Measurements from ENCODE around the gene CABS1. TPM values are rescaled to one million over a fixed set of nuclear protein-coding genes. Genes with fewer than 3 reads are reported as not detected.

CABS1 gene
- total and polyA plus RNA-seq, 4 donors, result 0.11 TPM; not detected in 3

DNA sequence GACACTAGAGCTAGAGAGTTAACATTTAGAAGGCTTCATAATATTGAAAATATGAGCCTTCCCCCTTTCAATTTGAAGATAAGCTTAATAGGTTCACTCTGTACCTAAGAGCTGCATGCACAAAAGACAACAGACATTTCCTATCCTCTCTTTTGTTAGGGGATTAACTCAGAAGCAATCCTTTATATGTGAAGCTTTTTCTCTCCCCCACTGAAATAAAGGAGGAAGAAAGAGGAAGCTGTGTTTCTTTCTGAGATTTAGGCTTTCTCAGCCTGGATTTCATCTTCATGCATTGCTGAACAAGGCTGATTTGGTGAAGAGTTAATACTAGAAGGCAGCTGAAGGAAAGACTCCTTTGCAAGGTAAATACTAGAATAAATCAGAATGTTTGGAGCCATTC is 21.0 kb upstream of the CABS1 start:
- Histone ChIP-seq H3K4me3 (ENCODE audit: low read depth, low read length) (no peak overlapping the region), H3K27ac (ENCODE audit: low read depth, low read length) (no peak overlapping the region), H3K9me3 (ENCODE audit: control insufficient read depth, insufficient read depth, low read length) (no peaks in the 10 kb centered on the region), H3K27me3 (ENCODE audit: control insufficient read depth, insufficient read depth, low read length) (no peaks in the 10 kb centered on the region), H3K4me1 (ENCODE audit: control insufficient read depth, insufficient read depth, low read length) (no peaks in the 10 kb centered on the region), H3K36me3 (ENCODE audit: control insufficient read depth, insufficient read depth, low read length) (no peaks in the 10 kb centered on the region)
- no peak for DNase-seq (ENCODE audit: low read depth in 4 of 6, low spot score in 6 of 6)

DNA sequence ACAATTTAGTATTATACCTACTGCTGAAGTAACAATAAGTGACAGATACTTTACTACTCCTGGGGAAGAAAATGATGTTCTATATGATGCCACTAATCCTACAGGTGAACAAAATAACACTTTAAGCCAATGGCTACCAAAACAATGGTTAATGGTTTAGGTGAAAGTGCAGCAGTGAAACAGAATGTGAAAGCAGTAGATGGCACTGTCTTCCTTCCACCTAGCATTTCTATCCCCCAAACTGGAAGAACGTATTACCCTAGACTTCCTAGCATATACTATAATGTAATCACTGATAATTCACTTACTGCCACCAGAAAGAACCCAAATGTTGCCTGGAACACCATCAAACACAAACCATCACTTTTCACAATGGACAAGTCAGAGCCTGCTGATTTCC is 18.9 kb upstream of the CABS1 start:
- WGBS (ENCODE audit: insufficient coverage), result 71% methylated on average over 1 of the region's 1 CpG

DNA sequence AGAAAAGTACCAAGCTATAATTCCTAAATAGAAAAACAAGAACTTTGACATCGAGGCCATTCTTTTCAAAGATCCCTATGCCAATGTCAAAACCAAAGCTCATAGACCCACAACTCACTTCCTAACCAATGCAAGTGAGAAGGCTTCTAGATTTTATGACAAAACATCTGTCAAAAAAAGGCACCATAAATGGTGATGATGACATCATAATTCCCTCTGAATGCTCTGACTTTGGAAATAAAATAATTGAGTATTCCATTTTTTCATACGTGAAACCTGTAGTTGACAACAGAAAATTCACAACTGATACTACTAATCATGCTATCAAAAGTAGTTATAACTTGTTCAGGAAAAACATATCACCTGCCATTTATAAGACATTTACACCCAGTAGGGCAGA is 8.7 kb upstream of the CABS1 start:
- DNase-seq (ENCODE audit: low read depth in 4 of 6, low spot score in 6 of 6), result no peak
- Histone ChIP-seq H3K27ac (ENCODE audit: low read depth, low read length) (no peak overlapping the region), H3K36me3 (ENCODE audit: control insufficient read depth, insufficient read depth, low read length) (no peaks in the 10 kb centered on the region), H3K27me3 (ENCODE audit: control insufficient read depth, insufficient read depth, low read length) (no peaks in the 10 kb centered on the region), H3K4me3 (ENCODE audit: low read depth, low read length) (no peak overlapping the region), H3K4me1 (ENCODE audit: control insufficient read depth, insufficient read depth, low read length) (no peaks in the 10 kb centered on the region), H3K9me3 (ENCODE audit: control insufficient read depth, insufficient read depth, low read length) (no peaks in the 10 kb centered on the region)
- WGBS (ENCODE audit: insufficient coverage), result 83% methylated on average over 1 of the region's 2 CpGs

More for the DNA sequence above, 18.9 kb upstream of the CABS1 start:
- no peak overlapping the region for H3K4me3 ChIP-seq (ENCODE audit: low read depth, low read length)
- H3K27ac ChIP-seq (ENCODE audit: low read depth, low read length), result no peak overlapping the region
- DNase-seq (ENCODE audit: low read depth in 4 of 6, low spot score in 6 of 6), result no peak
- H3K27me3 ChIP-seq (ENCODE audit: control insufficient read depth, insufficient read depth, low read length), result no peaks in the 10 kb centered on the region
- no peaks in the 10 kb centered on the region for H3K9me3 ChIP-seq (ENCODE audit: control insufficient read depth, insufficient read depth, low read length)
- H3K4me1 ChIP-seq (ENCODE audit: control insufficient read depth, insufficient read depth, low read length), result no peaks in the 10 kb centered on the region
- no peaks in the 10 kb centered on the region for H3K36me3 ChIP-seq (ENCODE audit: control insufficient read depth, insufficient read depth, low read length)

- no peaks in the 10 kb centered on the region for H3K36me3 ChIP-seq (ENCODE audit: control insufficient read depth, insufficient read depth, low read length)
- H3K27ac ChIP-seq (ENCODE audit: low read depth, low read length), result no peak overlapping the region
- no peaks in the 10 kb centered on the region for H3K27me3 ChIP-seq (ENCODE audit: control insufficient read depth, insufficient read depth, low read length)
- no CpG with 5 or more reads among the region's 5 CpGs for WGBS (ENCODE audit: insufficient coverage)
- no peak for DNase-seq (ENCODE audit: low read depth in 4 of 6, low spot score in 6 of 6)
- no peaks in the 10 kb centered on the region for H3K4me1 ChIP-seq (ENCODE audit: control insufficient read depth, insufficient read depth, low read length)
- no peak overlapping the region for H3K4me3 ChIP-seq (ENCODE audit: low read depth, low read length)
- no peaks in the 10 kb centered on the region for H3K9me3 ChIP-seq (ENCODE audit: control insufficient read depth, insufficient read depth, low read length)
Observed at GRCh38 chr4:70336043-70336442, 1.3 kb downstream of the CABS1 start.

DNA sequence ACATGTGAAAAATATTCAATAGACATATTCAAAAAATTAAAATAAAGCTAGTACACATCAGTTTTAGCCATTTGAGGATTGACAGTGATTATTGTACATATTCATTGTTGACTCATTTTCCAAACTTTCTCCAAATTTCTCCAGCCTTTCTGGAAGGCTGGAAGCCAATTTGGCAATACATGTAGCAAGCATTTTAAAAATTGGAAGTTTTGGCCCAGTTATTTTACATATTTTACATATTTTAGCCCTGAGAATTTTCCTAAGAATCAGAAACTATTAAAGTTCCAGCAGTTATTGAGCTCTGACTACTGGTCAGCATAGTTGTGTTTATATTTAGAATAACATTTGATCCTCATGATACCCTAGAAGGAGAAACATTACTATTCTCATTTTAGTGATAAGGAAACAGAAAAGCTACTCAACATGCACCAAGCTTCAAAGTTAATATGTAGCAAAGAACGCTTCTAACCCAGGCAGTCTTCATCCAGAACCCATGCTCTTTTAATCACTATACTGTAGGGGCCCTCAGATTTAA is 3.2 kb downstream of the CABS1 start:
- Histone ChIP-seq H3K27ac (ENCODE audit: low read depth, low read length) (no peak overlapping the region), H3K4me3 (ENCODE audit: low read depth, low read length) (no peak overlapping the region), H3K4me1 (ENCODE audit: control insufficient read depth, insufficient read depth, low read length) (no peaks in the 10 kb centered on the region), H3K36me3 (ENCODE audit: control insufficient read depth, insufficient read depth, low read length) (no peaks in the 10 kb centered on the region), H3K9me3 (ENCODE audit: control insufficient read depth, insufficient read depth, low read length) (no peaks in the 10 kb centered on the region), H3K27me3 (ENCODE audit: control insufficient read depth, insufficient read depth, low read length) (no peaks in the 10 kb centered on the region)
- no peak for DNase-seq (ENCODE audit: low read depth in 4 of 6, low spot score in 6 of 6)
- no CpG with 5 or more reads among the region's 1 CpG for WGBS (ENCODE audit: insufficient coverage)

GRCh38 chr4:70356185-70356584 is 21.4 kb downstream of the CABS1 start:
- Histone ChIP-seq H3K4me1 (ENCODE audit: control insufficient read depth, insufficient read depth, low read length) (no peaks in the 10 kb centered on the region), H3K9me3 (ENCODE audit: control insufficient read depth, insufficient read depth, low read length) (no peaks in the 10 kb centered on the region), H3K4me3 (ENCODE audit: low read depth, low read length) (no peak overlapping the region), H3K36me3 (ENCODE audit: control insufficient read depth, insufficient read depth, low read length) (no peaks in the 10 kb centered on the region), H3K27ac (ENCODE audit: low read depth, low read length) (no peak overlapping the region), H3K27me3 (ENCODE audit: control insufficient read depth, insufficient read depth, low read length) (no peaks in the 10 kb centered on the region)
- WGBS (ENCODE audit: insufficient coverage), result no CpG with 5 or more reads among the region's 1 CpG
- DNase-seq (ENCODE audit: low read depth in 4 of 6, low spot score in 6 of 6), result no peak

- Histone ChIP-seq H3K9me3 (ENCODE audit: control insufficient read depth, insufficient read depth, low read length) (no peaks in the 10 kb centered on the region), H3K27me3 (ENCODE audit: control insufficient read depth, insufficient read depth, low read length) (no peaks in the 10 kb centered on the region), H3K36me3 (ENCODE audit: control insufficient read depth, insufficient read depth, low read length) (no peaks in the 10 kb centered on the region), H3K4me3 (ENCODE audit: low read depth, low read length) (no peak overlapping the region), H3K27ac (ENCODE audit: low read depth, low read length) (no peak overlapping the region), H3K4me1 (ENCODE audit: control insufficient read depth, insufficient read depth, low read length) (no peaks in the 10 kb centered on the region)
- DNase-seq (ENCODE audit: low read depth in 4 of 6, low spot score in 6 of 6), result no peak
- WGBS (ENCODE audit: insufficient coverage), result no CpG with 5 or more reads among the region's 3 CpGs
Observed at GRCh38 chr4:70359115-70359661, 24.4 kb downstream of the CABS1 start.

DNA sequence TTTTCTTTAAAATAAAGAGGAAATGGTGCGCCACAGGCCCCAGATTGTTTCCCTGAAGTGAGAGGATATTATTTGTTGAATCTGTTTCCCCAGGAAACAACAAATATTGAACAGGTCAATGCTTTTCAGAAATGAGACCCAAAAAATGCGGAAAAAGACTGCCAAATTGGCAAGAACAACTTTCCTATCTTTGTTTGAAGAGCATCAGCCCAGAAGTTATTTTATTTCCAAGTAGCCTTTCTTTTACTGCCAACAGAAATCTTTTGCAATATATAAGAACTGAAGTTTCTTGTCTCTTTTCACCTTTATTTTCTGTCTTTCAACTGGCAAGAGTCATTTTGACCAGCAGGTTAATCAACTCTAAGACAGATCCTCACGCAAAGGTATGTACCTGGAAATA is 25.7 kb downstream of the CABS1 start, which contains the start of gene SMR3A:
SMR3A (plus strand) TSS at position 301 of the 400 bp plus-strand sequence. CDS start 1,356 bp downstream, outside the sequence.
- Histone ChIP-seq H3K27ac (ENCODE audit: low read depth, low read length) (no peak within 1 kb of the TSS), H3K27me3 (ENCODE audit: control insufficient read depth, insufficient read depth, low read length) (no peaks in the 10 kb centered on the region), H3K4me3 (ENCODE audit: low read depth, low read length) (no peak within 1 kb of the TSS), H3K4me1 (ENCODE audit: control insufficient read depth, insufficient read depth, low read length) (no peaks in the 10 kb centered on the region), H3K9me3 (ENCODE audit: control insufficient read depth, insufficient read depth, low read length) (no peaks in the 10 kb centered on the region), H3K36me3 (ENCODE audit: control insufficient read depth, insufficient read depth, low read length) (no peaks in the 10 kb centered on the region)
- WGBS (ENCODE audit: insufficient coverage), result no CpG with 5 or more reads among the region's 3 CpGs
- no peak for DNase-seq (ENCODE audit: low read depth in 4 of 6, low spot score in 6 of 6)

- no peaks in the 10 kb centered on the region for H3K9me3 ChIP-seq (ENCODE audit: control insufficient read depth, insufficient read depth, low read length)
- no peaks in the 10 kb centered on the region for H3K4me1 ChIP-seq (ENCODE audit: control insufficient read depth, insufficient read depth, low read length)
- no peaks in the 10 kb centered on the region for H3K36me3 ChIP-seq (ENCODE audit: control insufficient read depth, insufficient read depth, low read length)
- H3K4me3 ChIP-seq (ENCODE audit: low read depth, low read length), result no peak overlapping the region
- no peaks in the 10 kb centered on the region for H3K27me3 ChIP-seq (ENCODE audit: control insufficient read depth, insufficient read depth, low read length)
- 92% methylated on average over 5 of the region's 5 CpGs for WGBS (ENCODE audit: insufficient coverage)
- DNase-seq (ENCODE audit: low read depth in 4 of 6, low spot score in 6 of 6), result no peak
- no peak overlapping the region for H3K27ac ChIP-seq (ENCODE audit: low read depth, low read length)
Observed at GRCh38 chr4:70364002-70364401, 29.2 kb downstream of the CABS1 start.

- Histone ChIP-seq H3K27me3 (ENCODE audit: control insufficient read depth, insufficient read depth, low read length) (no peaks in the 10 kb centered on the region), H3K9me3 (ENCODE audit: control insufficient read depth, insufficient read depth, low read length) (no peaks in the 10 kb centered on the region), H3K4me3 (ENCODE audit: low read depth, low read length) (no peak overlapping the region), H3K36me3 (ENCODE audit: control insufficient read depth, insufficient read depth, low read length) (no peaks in the 10 kb centered on the region), H3K4me1 (ENCODE audit: control insufficient read depth, insufficient read depth, low read length) (no peaks in the 10 kb centered on the region), H3K27ac (ENCODE audit: low read depth, low read length) (peak overlapping the region; percentile 33)
- 40% methylated on average over 1 of the region's 2 CpGs for WGBS (ENCODE audit: insufficient coverage)
- peak in 3 of 6 donors; percentile 31 to 75 (median 68) for DNase-seq (ENCODE audit: low read depth in 4 of 6, low spot score in 6 of 6)
Observed at GRCh38 chr4:70365479-70365878, 30.7 kb downstream of the CABS1 start.
